Activated T-helper 17 cell treated with anti-CD3 and anti-CD28 coated beads, Interleukin-2, amount 50 U/mL, for 72 hours (primary cell): ENCODE data around the gene HPRT1. TPM values are rescaled to one million over a fixed set of nuclear protein-coding genes. Genes with fewer than 3 reads are reported as not detected.
"Not testable (repeated sequence)": the region's sequence is repeated elsewhere in the genome, so short reads cannot be mapped to it uniquely, and the experiment has no call there.

Source experiments
- ATAC-seq: fragments of 150-1000 bp; cut with Tn5 transposase; replicated peaks from 2 replicates; pipeline ENCODE4 v1.10.0; 2021; ENCODE audit warnings: mild to moderate bottlenecking, moderate library complexity
- H3K27ac Mint-ChIP-seq: one replicate; pipeline ENCODE4 v1.8.0; 2022; ENCODE audit warnings: mixed read lengths
- H3K27me3 Mint-ChIP-seq: one replicate; pipeline ENCODE4 v1.8.0; 2022; ENCODE audit warnings: mixed read lengths
- H3K36me3 Mint-ChIP-seq: one replicate; pipeline ENCODE4 v1.8.0; 2022; ENCODE audit warnings: low read depth, mild to moderate bottlenecking, mixed read lengths
- H3K4me1 Mint-ChIP-seq: one replicate; pipeline ENCODE4 v1.8.0; 2022; ENCODE audit warnings: mixed read lengths
- H3K4me3 Mint-ChIP-seq: one replicate; pipeline ENCODE4 v1.8.0; 2022; ENCODE audit warnings: mild to moderate bottlenecking, mixed read lengths
- H3K9me3 Mint-ChIP-seq: one replicate; pipeline ENCODE4 v1.8.0; 2022; ENCODE audit warnings: mixed read lengths
- total RNA-seq, 2 donors: library from RNA; stranded (reverse); gene quantifications; one replicate each; pipeline ENCODE4 v1.2.3, GENCODE V29; 2022

The HPRT1 gene
- total RNA-seq, 2 donors from 2014 or later = 77.6 to 113 TPM

DNA sequence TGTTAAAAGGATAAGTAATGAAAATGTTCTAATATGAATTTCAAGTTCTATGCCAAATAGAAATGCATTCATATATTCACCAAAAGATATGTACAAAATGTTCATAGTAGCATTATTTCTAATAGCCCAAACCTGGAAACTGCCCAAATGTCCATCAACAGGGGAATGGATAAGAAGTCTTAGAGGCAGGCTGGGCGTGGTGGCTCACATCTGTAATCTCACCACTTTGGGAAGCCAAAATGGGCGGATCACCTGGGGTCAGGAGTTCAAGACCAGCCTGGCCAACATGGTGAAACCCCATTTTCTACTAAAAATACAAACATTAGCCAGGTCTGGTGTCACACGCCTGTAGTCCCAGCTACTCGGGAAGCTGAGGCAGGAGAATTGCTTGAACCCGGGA is 2.3 kb upstream of the HPRT1 start:
- no peaks in the 10 kb centered on the region for H3K4me1 Mint-ChIP-seq
- no peak for ATAC-seq
- H3K36me3 Mint-ChIP-seq = peaks cover 4% of the 10 kb centered on the region
- no peak overlapping the region for H3K4me3 Mint-ChIP-seq
- no peaks in the 10 kb centered on the region for H3K27me3 Mint-ChIP-seq
- H3K9me3 Mint-ChIP-seq = no peaks in the 10 kb centered on the region
- no peak overlapping the region for H3K27ac Mint-ChIP-seq

DNA sequence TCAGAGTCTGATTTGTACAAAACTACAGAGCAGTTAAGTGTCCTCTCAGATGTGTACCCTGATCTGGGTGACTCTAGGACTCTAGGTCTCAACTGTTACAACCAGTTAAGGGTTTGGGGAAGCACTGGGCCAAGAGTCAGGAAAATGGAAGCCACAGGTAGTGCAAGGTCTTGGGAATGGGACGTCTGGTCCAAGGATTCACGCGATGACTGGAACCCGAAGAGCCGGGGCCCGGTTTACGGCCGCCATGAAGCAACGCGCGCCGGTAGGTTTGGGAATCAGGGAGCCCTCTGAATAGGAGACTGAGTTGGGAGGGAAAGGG is 321 bp upstream of the HPRT1 start:
- Mint-ChIP-seq H3K27me3 (no peaks in the 10 kb centered on the region), H3K4me1 (no peaks in the 10 kb centered on the region), H3K36me3 (peaks cover 8% of the 10 kb centered on the region), H3K9me3 (no peaks in the 10 kb centered on the region), H3K4me3 (peak overlapping the region; percentile 84), H3K27ac (no peak overlapping the region)
- ATAC-seq = no peak

DNA sequence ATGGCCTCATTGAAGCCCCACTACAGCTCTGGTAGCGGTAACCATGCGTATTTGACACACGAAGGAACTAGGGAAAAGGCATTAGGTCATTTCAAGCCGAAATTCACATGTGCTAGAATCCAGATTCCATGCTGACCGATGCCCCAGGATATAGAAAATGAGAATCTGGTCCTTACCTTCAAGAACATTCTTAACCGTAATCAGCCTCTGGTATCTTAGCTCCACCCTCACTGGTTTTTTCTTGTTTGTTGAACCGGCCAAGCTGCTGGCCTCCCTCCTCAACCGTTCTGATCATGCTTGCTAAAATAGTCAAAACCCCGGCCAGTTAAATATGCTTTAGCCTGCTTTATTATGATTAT is 876 bp downstream of the HPRT1 start:
- Mint-ChIP-seq H3K27ac (peak overlapping the region; percentile 25), H3K4me3 (peak overlapping the region; percentile 84), H3K4me1 (no peaks in the 10 kb centered on the region), H3K9me3 (no peaks in the 10 kb centered on the region), H3K36me3 (peaks cover 12% of the 10 kb centered on the region), H3K27me3 (no peaks in the 10 kb centered on the region)
- no peak for ATAC-seq

DNA sequence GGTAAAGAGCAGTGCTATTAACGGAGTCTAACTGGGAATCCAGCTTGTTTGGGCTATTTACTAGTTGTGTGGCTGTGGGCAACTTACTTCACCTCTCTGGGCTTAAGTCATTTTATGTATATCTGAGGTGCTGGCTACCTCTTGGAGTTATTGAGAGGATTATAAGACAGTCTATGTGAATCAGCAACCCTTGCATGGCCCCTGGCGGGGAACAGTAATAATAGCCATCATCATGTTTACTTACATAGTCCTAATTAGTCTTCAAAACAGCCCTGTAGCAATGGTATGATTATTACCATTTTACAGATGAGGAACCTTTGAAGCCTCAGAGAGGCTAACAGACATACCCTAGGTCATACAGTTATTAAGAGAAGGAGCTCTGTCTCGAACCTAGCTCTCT is 1.5 kb downstream of the HPRT1 start:
- Mint-ChIP-seq H3K27ac (peak overlapping the region; percentile 25), H3K36me3 (peaks cover 12% of the 10 kb centered on the region), H3K4me1 (no peaks in the 10 kb centered on the region), H3K4me3 (peak overlapping the region; percentile 84), H3K27me3 (no peaks in the 10 kb centered on the region), H3K9me3 (no peaks in the 10 kb centered on the region)
- ATAC-seq = no peak

DNA sequence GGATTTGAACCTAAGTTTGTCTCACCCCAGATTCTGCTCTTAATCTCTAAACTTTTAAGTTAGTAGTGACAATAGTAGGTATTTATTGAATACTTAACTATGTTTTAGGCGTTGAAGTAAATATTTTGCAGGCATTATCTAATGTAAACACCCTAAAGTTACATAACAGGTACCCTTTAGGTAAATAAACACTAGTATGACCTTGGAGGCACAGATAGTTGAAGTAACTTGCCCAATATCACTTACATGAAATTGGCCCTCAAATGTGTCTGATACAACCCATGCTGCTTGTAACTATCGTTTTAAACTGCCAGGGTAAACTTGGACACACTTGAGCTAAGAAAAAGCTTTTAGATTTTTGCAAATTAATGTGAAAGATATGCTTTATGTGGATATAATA is 3.0 kb downstream of the HPRT1 start:
- ATAC-seq = no peak
- no peak overlapping the region for H3K4me3 Mint-ChIP-seq
- no peak overlapping the region for H3K27ac Mint-ChIP-seq
- no peaks in the 10 kb centered on the region for H3K9me3 Mint-ChIP-seq
- H3K4me1 Mint-ChIP-seq = no peaks in the 10 kb centered on the region
- no peaks in the 10 kb centered on the region for H3K27me3 Mint-ChIP-seq
- H3K36me3 Mint-ChIP-seq = peaks cover 12% of the 10 kb centered on the region

DNA sequence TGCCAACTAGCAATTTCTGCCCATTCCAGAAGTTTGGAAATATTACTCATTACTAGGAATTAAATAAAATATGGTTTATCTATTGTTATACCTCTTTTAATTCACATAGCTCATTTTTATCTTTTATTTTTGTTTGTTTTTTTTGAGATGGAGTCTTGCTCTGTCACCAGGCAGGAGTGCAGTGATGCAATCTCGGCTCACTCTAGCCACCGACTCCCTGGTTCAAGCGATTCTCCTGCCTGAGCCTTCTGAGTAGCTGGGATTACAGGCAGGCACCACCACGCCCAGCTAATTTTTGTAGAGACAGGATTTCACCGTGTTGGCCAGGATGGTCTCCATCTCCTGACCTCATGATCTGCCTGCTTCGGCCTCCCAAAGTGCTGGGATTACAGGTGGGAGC is 4.5 kb downstream of the HPRT1 start:
- not testable (repeated sequence) for H3K9me3 Mint-ChIP-seq, ATAC-seq, H3K4me1 Mint-ChIP-seq, H3K27me3 Mint-ChIP-seq, H3K27ac Mint-ChIP-seq, H3K4me3 Mint-ChIP-seq
- peaks cover 16% of the 10 kb centered on the region for H3K36me3 Mint-ChIP-seq

DNA sequence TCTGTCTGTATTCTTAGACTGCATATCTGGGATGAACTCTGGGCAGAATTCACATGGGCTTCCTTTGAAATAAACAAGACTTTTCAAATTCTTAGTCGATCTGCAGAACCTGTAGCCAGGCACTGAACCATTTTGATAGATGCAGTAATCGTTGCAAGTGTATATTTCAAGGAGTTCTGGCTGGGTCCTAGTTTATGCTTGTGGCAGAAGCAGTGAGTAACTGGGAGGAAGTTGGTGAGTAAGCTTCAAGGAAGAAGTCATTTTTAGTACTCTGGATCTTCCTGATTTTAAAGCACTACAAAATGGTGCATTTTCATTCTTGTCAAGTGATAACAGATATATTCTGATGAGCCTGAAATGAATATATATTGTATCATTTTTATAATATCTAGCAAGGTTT is 9.5 kb downstream of the HPRT1 start:
- no peak overlapping the region for H3K27ac Mint-ChIP-seq
- ATAC-seq = no peak

DNA sequence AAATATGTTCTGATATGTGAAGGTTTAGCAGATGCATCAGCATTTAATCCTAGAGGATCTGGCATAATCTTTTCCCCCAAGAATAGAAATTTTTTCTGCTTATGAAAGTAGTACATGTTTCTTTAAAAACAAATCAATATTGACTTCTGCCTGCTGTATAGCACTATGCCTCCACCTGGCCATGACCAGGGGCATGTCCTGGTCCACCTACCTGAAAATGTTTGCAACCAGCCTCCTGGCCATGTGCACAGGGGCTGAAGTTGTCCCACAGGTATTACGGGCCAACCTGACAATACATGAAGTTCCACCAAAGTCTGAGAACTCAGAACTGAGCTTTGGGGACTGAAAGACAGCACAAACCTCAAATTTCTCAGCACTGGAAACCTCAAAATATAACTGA is 10.0 kb downstream of the HPRT1 start:
- Mint-ChIP-seq H3K27me3 (no peaks in the 10 kb centered on the region), H3K36me3 (peaks cover 26% of the 10 kb centered on the region), H3K27ac (no peak overlapping the region), H3K4me3 (no peak overlapping the region), H3K9me3 (no peaks in the 10 kb centered on the region), H3K4me1 (no peaks in the 10 kb centered on the region)
- no peak for ATAC-seq

More for the DNA sequence above, 9.5 kb downstream of the HPRT1 start:
- peaks cover 26% of the 10 kb centered on the region for H3K36me3 Mint-ChIP-seq
- no peaks in the 10 kb centered on the region for H3K9me3 Mint-ChIP-seq
- H3K4me3 Mint-ChIP-seq = no peak overlapping the region
- no peaks in the 10 kb centered on the region for H3K4me1 Mint-ChIP-seq
- H3K27me3 Mint-ChIP-seq = no peaks in the 10 kb centered on the region

DNA sequence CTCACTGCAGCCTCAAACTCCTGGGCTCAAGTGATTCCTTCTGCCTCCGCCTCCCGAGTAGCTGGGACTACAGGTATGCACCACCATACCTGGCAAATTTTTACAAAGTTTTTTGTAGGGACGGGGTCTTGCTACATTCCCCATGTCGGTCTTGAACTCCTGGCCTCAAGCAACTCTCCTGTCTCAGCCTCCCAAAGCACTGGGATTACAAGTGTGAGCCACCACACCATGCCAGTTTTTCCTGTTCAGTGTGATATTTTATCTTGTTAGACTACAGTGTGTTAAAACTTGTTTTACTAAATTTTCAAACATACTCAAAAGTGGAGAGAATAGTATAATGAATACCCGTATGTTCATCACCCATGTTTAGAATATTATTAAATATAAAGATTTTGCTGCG is 12.1 kb downstream of the HPRT1 start:
- Mint-ChIP-seq H3K36me3 (peaks cover 42% of the 10 kb centered on the region), H3K27ac (no peak overlapping the region), H3K4me3 (no peak overlapping the region), H3K27me3 (no peaks in the 10 kb centered on the region), H3K9me3 (no peaks in the 10 kb centered on the region), H3K4me1 (no peaks in the 10 kb centered on the region)
- no peak for ATAC-seq

DNA sequence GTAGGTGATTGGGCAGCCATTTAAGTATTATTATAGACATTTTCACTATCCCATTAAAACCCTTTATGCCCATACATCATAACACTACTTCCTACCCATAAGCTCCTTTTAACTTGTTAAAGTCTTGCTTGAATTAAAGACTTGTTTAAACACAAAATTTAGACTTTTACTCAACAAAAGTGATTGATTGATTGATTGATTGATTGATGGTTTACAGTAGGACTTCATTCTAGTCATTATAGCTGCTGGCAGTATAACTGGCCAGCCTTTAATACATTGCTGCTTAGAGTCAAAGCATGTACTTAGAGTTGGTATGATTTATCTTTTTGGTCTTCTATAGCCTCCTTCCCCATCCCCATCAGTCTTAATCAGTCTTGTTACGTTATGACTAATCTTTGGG is 16.3 kb downstream of the HPRT1 start:
- Mint-ChIP-seq H3K4me3 (no peak overlapping the region), H3K27ac (no peak overlapping the region), H3K4me1 (no peaks in the 10 kb centered on the region), H3K9me3 (no peaks in the 10 kb centered on the region), H3K27me3 (no peaks in the 10 kb centered on the region), H3K36me3 (peaks cover 65% of the 10 kb centered on the region)
- ATAC-seq = no peak

DNA sequence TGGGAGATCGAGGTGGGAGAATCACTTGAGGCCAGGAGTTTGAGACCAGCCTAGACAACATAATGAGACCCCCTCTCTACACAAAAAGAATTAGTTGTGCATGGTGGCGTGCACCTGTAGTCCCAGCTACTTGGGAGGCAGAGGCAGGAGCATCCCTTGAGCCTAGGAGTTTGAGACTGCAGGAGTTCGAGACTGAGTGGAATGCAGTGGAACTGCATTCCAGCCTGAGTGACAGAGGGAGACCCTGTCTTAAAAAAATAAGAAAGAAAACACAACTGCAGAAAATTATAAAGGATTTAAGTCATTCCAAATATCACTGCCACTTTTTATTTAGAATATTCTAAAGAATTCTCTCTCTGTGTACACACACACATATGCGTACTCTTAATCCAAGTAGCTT is 18.4 kb downstream of the HPRT1 start:
- Mint-ChIP-seq H3K27ac (no peak overlapping the region), H3K9me3 (no peaks in the 10 kb centered on the region)

DNA sequence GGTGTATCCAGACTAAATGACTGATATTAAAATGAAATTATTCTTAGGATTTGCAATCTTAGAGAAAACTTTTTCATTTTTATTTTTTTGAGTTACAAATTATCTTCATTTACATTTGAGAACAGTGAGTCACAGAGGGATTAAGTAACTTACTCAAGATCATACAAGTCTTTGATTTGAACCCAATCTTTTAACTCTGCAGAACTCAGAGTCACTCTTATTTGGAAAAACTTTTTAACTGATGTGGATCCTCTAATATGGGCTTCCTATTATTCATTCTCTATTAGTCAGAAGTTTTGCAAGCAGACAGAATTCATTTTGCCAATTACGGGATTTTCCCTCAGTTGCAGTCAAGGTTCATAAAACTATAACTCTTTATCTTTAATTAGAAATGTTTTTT is 20.1 kb downstream of the HPRT1 start:
- no peak overlapping the region for H3K4me3 Mint-ChIP-seq
- H3K27ac Mint-ChIP-seq = no peak overlapping the region
- no peaks in the 10 kb centered on the region for H3K4me1 Mint-ChIP-seq
- H3K9me3 Mint-ChIP-seq = no peaks in the 10 kb centered on the region
- peaks cover 62% of the 10 kb centered on the region for H3K36me3 Mint-ChIP-seq
- no peaks in the 10 kb centered on the region for H3K27me3 Mint-ChIP-seq
- no peak for ATAC-seq

More for the DNA sequence above, 18.4 kb downstream of the HPRT1 start:
- Mint-ChIP-seq H3K4me3 (no peak overlapping the region), H3K36me3 (peaks cover 67% of the 10 kb centered on the region), H3K27me3 (no peaks in the 10 kb centered on the region), H3K4me1 (no peaks in the 10 kb centered on the region)
- no peak for ATAC-seq

DNA sequence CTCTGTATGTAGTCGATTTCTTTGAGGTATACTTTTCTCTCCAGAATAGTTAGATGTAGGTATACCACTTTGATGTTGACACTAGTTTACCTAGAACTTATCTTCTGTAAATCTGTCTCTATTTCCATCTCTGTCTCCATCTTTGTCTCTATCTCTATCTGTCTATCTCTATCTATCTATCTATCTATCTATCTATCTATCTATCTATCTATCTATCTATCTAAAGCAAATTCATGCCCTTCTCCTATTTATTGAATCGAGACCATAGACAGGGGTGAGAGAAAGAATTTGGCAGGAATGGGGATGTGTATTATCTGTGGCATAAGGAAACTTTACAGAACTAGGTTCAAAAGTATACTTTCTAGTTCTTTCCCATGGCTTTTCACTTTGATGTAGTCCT is 21.4 kb downstream of the HPRT1 start:
- Mint-ChIP-seq H3K4me3 (no peak overlapping the region), H3K27ac (no peak overlapping the region), H3K36me3 (peaks cover 60% of the 10 kb centered on the region), H3K9me3 (no peaks in the 10 kb centered on the region), H3K27me3 (no peaks in the 10 kb centered on the region), H3K4me1 (no peaks in the 10 kb centered on the region)
- ATAC-seq = no peak

DNA sequence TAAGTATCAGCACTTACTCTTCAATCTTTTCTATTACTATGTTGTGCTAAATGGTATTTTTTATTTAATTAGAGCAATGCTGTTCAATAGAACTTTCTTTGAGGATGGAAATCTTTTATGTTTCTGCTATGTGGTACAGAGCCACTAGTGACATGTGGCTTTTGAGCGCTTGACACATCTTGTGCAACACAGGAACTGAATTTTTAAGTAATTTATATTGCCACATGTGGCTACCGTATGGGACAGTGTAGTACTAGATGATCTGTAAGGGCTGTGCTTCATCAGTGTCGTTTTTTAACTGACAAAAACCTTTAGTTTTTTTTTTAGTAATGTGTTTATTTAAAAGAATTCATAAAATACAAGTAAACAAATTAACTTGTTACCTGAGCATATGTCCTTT is 22.4 kb downstream of the HPRT1 start:
- Mint-ChIP-seq H3K36me3 (peaks cover 68% of the 10 kb centered on the region), H3K27ac (no peak overlapping the region), H3K4me1 (no peaks in the 10 kb centered on the region), H3K4me3 (no peak overlapping the region), H3K9me3 (no peaks in the 10 kb centered on the region), H3K27me3 (no peaks in the 10 kb centered on the region)
- no peak for ATAC-seq

DNA sequence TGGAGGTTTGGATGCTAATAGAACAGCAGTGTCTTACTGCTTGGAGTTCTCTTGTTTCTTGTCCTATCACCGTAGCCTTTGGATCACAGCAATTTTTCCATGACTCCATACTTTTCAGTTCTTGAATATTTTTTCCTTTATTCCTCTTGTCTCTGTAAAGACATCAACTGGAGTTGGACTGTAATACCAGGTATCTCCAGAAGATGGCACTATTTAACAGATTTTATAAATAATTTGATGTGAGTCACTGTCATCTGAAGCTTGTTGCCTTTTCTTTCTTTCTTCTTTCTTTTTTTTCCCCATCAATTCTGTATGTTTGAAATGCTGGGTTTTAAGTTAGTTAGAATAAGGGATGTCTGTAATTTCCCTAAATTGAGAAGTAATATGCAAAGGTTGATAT is 24.1 kb downstream of the HPRT1 start:
- ATAC-seq = no peak
- H3K27ac Mint-ChIP-seq = no peak overlapping the region
- peaks cover 69% of the 10 kb centered on the region for H3K36me3 Mint-ChIP-seq
- no peaks in the 10 kb centered on the region for H3K9me3 Mint-ChIP-seq
- no peak overlapping the region for H3K4me3 Mint-ChIP-seq
- H3K27me3 Mint-ChIP-seq = no peaks in the 10 kb centered on the region
- H3K4me1 Mint-ChIP-seq = no peaks in the 10 kb centered on the region

DNA sequence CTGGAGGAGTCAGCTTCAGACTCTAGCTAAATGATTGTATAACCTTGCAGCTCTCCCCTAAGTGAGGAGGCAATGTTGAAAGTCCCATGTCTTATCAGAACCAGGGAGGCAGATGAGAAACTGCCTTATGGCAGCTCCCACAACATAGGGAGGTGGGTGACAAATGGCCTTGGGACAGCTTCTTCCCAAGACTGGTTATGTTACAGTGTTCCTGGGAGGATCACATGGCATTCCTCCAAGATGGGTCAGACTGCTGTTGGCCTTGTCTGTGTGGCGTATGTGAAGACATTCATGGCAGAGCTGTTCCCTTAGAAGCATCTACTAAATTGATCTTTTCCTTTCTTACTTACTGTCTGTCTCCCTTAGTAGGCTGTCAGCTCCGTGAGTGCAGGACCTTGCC is 42.0 kb downstream of the HPRT1 start:
- H3K9me3 Mint-ChIP-seq = no peaks in the 10 kb centered on the region
- H3K4me3 Mint-ChIP-seq = no peak overlapping the region
- no peaks in the 10 kb centered on the region for H3K4me1 Mint-ChIP-seq
- H3K27ac Mint-ChIP-seq = no peak overlapping the region
- H3K27me3 Mint-ChIP-seq = no peaks in the 10 kb centered on the region
- ATAC-seq = no peak
- peaks cover 70% of the 10 kb centered on the region for H3K36me3 Mint-ChIP-seq
